HK-2 (cell line): Measurements from ENCODE around the gene KDELR1.

Experiments used
- DNase-seq: peaks from one replicate; pipeline ENCODE4 v3.0.0-alpha.2; 2018; ENCODE audit not compliant: unreplicated experiment

The KDELR1 gene

DNA sequence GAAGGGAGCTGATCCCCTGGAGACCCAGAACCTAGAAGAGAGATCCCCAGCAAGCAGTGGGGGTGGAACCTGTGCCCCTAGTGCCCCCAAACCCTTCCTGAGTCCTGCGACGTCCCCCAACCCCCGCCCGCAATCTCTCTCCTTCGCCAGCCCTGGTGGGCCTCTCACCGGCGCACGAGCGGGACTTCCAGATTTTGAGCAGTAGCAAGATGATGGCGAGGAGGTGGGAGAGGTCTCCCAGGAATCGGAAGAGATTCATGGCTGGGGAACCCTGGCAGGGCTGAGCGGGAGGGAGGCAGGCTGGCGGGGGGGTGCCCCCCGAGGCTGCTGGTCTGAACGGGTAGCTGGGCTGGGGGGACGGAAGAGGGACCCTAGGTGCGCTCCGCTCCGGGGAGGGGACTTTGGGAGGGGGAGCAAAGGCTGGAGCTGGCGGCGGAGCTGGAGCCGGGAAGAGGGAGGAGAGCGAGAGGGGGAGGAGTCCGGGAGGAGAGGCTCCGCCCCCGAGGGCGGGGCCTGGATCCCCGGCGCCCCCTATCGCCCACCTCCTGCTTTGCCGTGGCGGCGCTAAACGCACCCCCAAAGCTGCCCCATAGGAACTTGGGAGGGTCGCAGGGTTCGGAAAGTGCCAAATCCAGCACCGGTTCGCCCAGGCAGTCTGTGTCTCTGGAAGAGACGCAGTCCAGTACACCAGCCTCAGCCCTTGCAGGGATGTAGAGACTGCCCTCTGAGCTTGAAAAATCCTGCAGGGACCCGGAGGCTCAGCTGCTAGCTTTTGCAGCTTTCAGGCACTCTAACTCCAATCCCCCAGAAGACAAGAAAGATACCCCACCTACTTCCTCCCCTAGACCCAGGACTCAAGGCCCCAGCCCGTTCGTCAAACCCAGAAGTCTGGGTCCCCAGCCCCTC is at the start of gene KDELR1:
KDELR1 (minus strand) TSS at position 452 of the 906 bp plus-strand sequence; CDS start at position 259, 193 bp downstream.
- DNase-seq, result peak; percentile 79

DNA sequence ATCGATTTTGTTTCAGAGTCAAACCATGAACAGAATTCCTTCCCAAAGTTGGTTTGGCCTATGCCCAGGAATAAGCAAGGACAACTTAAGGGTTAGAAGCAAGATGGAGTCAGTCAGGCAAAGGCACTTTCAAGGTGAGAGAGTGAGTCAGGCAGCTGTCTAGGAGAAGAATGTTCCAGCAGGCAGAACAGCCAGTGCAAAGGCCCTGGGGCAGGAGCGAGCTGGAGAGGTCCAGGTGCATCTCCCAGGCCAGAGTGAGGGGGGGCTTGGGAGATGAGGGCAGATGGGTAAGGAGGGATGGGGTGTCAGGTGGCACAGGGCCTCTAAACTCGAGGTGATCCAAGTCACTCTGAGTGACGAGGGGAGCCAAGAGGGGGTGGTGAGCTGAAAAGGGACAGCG is 45.2 kb upstream of the KDELR1 start:
- no peak for DNase-seq

DNA sequence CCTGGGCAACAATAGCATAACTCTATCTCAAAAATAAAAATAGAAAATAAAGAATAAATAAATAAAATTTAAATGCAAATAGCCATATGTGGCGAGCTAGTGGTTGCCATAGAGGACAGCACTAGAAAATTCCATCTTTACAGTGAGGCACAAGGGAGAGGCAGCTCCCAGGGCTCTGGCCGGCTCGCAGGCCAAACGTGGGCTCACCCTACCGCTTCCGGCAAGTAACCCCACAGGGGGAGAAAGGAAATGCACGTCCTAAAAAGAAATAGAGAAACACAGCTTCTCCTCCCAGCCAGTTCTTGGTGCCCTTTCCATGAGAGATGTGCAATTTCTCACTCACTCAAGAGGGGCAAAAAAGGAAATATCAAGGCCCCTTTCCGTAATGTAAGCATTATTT is 42.0 kb upstream of the KDELR1 start:
- DNase-seq, result no peak

DNA sequence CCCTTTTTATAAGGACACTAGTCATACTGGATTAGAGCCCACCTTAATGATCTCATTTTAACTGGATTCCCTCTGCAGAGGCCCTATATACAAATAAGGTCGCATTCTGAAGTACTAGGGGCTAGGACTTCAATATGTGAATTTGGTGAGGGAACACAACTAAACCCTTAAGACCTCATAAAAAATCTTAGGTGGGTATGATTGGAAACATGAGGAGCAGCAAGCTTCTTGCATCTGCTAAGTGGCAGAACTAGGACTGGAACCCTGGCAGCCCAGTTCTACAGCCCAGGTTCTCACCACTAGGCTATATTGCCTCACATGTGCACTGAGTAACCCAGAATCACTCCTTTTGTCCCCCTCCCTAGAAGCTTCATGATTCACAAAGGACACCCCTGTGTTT is 37.3 kb upstream of the KDELR1 start:
- no peak for DNase-seq

DNA sequence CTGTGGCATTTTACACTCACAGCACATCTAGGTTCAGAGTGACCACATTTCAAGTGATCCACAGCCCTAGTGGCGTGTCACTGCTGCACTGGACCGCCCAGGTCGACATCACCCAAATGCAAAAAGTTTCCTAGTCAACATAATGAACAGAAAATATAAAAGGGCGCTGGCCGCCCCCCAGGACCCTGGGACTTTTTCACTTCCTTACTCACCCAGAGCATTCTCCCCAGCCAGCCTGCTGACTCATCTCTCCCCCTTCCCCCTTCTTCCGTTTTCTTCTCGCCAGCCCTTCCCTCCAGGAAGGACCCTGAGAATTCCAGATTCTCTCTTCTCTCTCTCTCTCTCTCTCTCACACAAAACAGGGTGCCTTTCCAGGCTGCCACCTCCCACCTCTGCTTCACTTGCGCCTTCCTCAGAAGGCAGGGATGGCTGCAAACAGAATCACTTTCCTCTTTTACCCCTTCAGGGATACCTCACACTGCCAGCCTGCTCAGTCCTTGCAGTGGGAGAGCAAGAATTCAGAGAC is 33.4 kb upstream of the KDELR1 start:
- peak; percentile 58 for DNase-seq

DNA sequence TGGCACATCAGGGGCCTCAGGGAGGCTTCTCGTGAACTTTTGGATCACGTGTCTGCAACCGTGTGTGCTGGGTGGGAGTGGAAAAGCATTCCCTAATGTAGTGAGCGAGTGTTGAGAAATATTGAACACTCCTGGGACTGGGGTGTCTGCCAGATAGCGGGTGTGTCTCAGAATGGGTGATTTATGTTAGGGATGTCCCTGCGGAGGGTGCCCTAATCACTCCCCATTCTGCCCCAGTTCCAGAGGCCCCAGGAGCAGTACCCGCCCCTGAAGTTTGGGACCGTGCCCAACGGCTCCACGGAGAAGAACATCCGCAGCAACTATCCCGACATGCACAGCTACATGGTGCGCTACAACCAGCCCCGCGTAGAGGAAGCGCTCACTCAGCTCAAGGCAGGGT is 30.2 kb upstream of the KDELR1 start:
- DNase-seq, result no peak

DNA sequence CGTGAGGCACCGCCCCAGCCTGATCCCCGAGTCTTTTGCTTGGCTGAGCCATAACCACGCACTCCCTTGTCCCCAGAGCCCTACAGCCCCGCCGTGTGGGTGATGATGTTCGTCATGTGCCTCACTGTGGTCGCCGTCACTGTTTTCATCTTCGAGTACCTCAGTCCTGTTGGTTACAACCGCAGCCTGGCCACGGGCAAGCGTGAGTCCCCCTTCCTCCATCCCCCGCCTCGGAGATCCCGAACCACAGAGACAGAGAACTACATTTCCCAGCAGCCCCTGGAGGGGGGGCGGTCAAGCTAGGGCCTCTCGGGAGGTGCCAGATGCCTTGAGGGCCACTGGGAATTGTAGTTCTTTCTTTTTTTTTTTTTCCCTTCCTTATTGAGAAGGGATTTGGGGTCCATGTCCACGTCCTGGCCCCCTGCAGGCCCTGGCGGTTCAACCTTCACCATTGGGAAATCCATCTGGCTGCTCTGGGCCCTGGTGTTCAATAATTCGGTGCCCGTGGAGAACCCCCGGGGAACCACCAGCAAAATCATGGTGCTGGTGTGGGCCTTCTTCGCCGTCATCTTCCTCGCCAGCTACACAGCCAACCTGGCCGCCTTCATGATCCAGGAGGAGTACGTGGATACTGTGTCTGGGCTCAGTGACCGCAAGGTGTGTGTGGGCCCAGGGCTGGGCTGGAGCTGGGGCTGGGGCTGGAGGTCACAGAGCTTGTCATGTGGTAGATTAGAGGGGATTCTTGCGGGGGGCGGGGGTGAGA is 28.0 kb upstream of the KDELR1 start:
- no peak for DNase-seq

DNA sequence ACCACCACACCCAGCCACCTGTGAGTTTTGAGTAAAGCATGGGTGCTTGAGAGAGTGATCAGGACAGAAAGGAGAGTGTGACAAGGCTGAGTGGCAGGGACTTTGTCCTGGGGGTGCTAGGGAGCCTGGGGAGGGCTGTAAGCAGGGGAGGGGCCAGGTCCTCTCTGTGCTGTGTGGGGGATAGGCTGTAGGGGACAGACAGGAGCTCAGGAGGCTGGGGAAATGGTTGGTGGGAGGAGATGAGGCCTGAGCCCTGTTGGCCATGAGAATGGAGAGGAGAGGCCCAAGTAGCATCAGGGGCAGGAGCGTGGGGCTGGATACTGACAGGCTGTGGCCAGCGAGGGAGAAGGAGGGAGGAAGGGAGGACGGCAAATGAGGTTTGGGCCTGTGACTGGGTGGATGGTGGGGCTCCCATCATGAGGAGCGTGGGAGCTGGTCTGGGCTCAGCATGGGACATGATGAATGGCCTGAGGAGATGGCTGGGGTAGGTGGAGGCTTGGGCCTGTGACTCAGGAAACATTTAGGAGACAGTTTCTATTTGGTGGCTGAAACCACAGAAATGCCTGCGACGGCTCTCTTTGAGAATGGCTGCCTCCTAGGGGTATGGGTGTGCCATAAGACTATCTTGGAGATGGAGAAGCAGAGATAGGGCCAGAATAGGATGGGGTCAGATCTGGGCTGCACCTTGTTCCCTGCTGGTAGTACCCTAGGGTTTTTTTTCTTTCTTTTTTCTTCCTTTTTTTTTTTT is 27.1 kb upstream of the KDELR1 start:
- DNase-seq, result peak; percentile 20

DNA sequence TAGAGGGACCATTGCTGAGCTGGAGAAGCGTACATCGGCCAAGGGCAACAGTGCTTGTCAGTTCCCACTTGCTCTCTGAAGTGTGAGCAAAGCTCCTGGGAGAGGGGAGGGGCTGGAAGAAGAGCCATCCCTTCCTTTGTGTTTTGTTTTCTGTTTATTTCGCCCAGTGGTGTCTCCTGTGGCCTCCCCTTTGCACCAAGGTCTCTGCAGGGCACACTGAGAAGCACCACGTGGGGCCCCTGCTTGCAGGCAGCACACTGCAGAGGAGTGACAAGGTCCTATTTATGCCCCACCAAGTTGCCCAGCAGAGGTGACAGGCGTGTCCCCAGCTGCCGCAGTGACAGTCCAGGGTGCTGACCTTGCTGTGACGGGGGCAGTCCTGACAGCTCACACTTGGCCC is 26.1 kb upstream of the KDELR1 start:
- DNase-seq, result no peak

DNA sequence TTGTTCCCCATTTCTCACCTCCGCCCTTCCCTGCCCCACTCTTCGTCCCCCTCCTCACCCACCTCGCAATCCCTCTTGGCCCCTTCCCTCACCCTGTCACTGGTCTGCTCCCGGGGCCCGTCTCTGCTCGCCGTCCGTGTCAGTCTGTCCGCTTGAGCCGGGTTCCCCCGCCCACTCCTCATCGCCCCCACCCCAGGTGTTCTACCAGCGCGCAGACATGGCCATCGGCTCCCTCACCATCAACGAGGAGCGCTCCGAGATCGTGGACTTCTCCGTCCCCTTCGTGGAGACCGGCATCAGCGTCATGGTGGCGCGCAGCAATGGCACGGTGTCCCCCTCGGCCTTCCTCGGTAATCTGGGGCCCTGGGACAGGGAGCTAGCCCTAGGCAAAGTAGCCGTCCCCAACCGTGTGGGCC is 24.5 kb upstream of the KDELR1 start:
- DNase-seq, result no peak

DNA sequence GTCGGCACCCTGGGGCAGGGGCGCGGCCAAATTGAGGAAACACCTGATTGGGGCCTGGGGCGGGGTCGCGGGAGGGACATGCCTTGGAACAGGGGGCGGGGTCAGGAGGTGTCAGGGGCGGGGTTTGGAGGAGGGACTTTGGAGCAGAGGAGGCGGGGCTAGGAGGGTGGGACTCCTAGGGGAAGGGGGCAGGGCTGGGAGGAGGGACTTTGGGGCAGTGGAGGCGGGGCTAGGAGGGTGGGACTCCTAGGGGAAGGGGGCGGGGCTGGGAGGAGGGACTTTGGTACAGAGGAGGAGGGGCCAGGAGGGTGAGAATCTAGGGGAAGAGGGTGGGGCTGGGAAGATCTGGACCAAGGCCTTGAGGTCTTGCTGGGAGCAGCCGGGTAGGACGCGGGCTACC is 24.0 kb upstream of the KDELR1 start:
- no peak for DNase-seq

DNA sequence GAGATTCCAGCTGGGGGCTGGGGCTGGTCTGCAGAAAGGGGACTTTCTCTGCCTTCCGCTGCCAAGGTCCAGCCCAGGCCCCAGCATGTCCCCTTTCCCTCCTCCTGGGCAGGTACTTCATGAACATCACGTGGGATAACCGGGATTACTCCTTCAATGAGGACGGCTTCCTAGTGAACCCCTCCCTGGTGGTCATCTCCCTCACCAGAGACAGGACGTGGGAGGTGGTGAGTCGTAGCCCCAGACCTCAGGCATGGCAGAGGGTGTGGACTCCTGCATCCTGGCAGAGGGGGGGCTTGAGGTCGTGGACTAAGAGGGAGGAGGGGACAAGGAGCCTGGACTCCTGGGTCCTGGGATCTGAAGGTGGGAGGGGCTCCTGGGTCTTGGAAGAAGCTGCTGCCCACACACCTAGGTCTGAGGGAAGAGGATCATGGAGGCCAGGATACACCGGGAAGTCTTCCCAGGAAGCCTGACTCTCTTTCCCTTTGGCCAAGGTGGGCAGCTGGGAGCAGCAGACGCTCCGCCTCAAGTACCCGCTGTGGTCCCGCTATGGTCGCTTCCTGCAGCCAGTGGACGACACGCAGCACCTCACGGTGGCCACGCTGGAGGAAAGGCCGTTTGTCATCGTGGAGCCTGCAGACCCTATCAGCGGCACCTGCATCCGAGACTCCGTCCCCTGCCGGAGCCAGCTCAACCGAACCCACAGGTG is 22.7 kb upstream of the KDELR1 start:
- DNase-seq, result peak; percentile 57

DNA sequence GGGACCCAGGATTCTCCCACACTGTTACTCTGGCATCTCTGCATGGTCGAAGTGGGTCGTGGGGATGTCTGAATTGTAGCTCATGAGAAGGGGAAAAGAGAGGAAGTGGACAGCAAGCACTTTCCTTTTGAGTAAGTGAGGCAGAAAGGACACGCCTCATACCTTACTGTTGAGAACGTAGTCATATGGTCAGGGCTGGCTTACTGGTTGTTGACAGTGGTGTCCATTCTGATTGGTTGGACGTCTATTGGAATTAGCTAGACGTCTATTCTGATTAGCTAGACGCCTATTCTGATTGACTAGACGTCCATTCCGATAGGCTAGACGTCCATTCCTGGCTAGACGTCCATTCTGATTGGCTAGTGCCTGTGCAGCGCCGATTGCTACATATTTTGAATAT is 14.5 kb upstream of the KDELR1 start:
- no peak for DNase-seq

DNA sequence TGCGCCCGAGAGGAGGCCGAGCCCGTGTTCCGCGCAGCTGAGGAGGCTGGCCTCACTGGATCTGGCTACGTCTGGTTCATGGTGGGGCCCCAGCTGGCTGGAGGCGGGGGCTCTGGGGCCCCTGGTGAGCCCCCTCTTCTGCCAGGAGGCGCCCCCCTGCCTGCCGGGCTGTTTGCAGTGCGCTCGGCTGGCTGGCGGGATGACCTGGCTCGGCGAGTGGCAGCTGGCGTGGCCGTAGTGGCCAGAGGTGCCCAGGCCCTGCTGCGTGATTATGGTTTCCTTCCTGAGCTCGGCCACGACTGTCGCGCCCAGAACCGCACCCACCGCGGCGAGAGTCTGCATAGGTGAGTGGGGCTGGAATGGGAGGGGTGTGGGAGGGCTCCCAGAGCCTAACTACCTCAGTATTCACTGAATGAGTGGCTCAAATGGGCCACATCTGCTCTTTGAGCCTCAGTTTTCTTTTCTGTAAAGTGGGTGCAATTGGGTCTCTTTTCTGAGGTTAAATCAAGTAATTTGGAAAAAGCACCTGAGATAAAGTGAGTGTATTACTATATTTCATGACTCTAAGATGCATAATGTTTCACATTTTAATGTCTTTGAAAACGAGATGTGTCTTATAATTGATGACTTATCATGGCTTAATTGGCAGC is 13.8 kb upstream of the KDELR1 start:
- DNase-seq, result no peak

DNA sequence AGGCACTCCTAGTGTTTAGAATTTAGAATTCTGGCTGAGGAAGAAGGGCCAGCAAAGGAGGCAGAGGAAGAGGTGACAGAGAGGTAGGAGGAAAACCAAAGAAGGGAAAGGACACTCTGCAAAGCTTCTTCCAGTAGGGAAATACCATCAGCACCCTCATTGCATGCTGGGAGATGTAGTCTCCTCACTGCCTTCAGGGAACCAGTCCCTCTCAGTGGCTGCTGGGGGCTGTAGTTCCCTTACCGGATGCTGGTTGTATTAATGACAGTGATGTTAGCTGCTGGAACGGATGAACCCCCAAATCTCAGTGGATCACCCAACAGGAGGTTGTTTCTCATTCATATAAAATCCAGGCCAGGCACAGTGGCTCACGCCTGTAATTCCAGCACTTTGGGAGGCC is 12.3 kb upstream of the KDELR1 start:
- DNase-seq, result peak; percentile 50

DNA sequence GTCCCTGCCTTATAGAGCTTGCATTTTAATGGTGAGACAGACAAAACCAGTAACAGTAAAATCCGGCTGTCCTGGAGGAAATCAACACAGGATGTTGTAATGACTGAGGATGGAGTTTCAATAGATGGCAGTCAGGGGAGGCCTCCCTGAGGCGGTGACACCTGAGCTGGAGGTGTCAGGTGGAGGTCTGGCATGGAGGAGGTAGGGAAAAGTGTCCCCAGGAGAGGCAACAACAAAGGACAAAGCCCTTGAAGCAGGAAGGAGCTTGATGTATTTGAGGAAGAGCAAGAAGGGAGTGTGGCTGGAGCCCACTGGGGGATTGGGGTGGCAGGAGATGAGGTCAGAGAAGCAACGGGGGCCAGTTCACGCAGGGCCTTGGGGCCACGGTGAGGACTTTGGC is 9.9 kb upstream of the KDELR1 start:
- DNase-seq, result no peak

DNA sequence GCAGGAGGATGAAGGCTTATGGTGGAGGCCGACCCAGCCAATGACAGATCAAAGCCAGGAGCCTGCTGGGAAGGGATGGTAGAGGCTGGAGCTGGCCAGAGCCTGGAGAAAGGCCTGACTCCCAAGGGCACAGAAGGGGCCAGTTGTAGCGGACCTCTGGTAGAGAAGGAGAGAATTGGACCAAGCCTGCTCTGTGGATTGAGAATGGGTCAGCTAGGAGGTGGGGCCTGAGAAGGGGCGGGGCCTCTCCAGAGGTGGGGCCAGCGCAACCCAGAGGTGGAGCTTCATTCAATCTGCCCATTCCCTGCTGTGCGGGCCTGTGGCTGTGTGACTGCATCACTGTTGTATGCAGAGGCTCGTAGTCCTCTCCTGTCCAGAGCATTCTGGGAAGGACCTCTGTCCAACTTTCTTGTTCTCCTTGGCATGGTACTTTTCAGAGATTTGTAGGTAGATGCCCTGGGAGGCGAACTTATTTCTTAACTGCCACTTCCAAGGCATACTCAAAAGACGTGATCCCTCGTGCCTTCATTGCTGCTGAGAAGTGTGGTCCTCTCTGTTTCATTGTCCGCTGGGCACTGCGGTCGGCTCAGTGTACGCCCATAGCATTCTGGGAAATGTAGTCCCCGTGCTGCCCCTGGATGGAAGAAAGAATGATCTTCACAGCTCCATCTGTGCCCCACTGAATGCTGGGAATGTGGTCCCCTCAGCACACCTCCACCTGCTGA is 8.8 kb upstream of the KDELR1 start:
- DNase-seq, result no peak

DNA sequence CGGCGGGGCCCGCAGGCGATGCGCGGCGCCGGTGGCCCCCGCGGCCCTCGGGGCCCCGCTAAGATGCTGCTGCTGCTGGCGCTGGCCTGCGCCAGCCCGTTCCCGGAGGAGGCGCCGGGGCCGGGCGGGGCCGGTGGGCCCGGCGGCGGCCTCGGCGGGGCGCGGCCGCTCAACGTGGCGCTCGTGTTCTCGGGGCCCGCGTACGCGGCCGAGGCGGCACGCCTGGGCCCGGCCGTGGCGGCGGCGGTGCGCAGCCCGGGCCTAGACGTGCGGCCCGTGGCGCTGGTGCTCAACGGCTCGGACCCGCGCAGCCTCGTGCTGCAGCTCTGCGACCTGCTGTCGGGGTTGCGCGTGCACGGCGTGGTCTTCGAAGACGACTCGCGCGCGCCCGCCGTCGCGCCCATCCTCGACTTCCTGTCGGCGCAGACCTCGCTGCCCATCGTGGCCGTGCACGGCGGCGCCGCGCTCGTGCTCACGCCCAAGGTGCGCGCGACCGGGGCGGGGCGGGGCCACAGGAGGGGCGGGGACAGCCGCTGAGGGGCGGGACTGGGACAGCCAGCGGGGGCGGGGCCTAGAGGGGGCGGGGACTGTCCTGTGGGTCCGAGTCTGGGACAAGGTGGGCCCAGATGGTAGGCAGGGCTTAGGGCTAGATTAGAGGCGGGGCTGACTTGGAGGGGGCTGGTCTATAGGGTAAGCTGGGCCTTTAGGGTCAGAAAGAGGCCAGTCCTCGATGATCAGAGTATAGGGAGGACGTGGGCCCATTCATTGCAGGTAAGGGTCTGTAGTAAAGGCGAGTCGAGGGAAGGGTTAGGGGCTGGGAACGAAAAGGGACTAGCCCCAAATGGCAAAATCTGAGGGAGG is 7.3 kb upstream of the KDELR1 start:
- peak; percentile 69 for DNase-seq

DNA sequence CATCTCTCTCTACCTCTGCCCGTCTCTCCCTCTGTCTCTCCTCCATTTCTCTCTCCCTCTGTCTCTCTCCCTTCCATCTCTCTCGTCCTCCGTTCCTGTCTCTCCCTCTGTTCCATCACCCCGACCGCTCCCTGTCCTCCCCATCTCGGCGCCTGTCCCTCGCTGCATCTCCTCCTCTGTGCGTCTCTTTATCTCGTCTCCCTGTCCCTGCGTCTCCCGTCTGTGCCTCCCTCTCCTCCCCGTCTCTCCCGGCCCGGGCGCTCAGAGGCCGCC is 6.7 kb upstream of the KDELR1 start:
- DNase-seq, result no peak
